H1 (cell line): Measurements from ENCODE around the gene PURB. TPM values are rescaled to one million over a fixed set of nuclear protein-coding genes. Genes with fewer than 3 reads are reported as not detected.

Experiments
- CHD7 ChIP-seq: fragments of 300-600 bp; sonication (generic); IDR thresholded peaks from 2 replicates; pipeline ENCODE4 v1.7.1; 2012; ENCODE audit warnings: low read length, moderate library complexity, mild to moderate bottlenecking, inconsistent platforms; ENCODE audit not compliant: insufficient replicate concordance
- KDM1A ChIP-seq: fragments of 200-600, 300-600 bp; sonication (generic); IDR thresholded peaks from 2 replicates; pipeline ENCODE4 v1.7.1; 2016; ENCODE audit warnings: mild to moderate bottlenecking, low read length, borderline replicate concordance
- NRF1 ChIP-seq: IDR thresholded peaks from 2 replicates; pipeline ENCODE4 v1.6.1; 2011; ENCODE audit warnings: mild to moderate bottlenecking, low read depth, low read length, improper control_type of control experiment
- SP2 ChIP-seq: IDR thresholded peaks from 2 replicates; pipeline ENCODE4 v1.6.1; 2012; ENCODE audit warnings: mild to moderate bottlenecking, low read length, inconsistent platforms
- SRF ChIP-seq: IDR thresholded peaks from 2 replicates; pipeline ENCODE4 v1.6.1; 2011; ENCODE audit warnings: mild to moderate bottlenecking, low read depth, low read length, moderate library complexity
- polyA plus RNA-seq, 7 experiments: library from polyadenylated mRNA; depleted of rRNA in 3 of 7; stranded (reverse) in 5 of 7; unstranded in 2 of 7; fragments of >200 nt in 5 of 7; fragments of 200-250 nt in 2 of 7; gene quantifications; 1 replicate in 5 of 7; 2 replicates in 1 of 7; 4 replicates in 1 of 7; pipeline versions ENCODE4 v1.2.1 to v1.2.3, GENCODE V29; 2011 to 2013; ENCODE audit warnings: missing spikeins in 2 of 7, mixed read lengths in 2 of 7
- total RNA-seq: library from RNA; stranded (reverse); fragmentation: NEBNext Ultra II Directional; extraction: Animal tissue kit (Norgen Biotek cat#: 25700); gene quantifications from 2 replicates; pipeline ENCODE4 v1.2.1, GENCODE V29; 2021
- TF ChIP-seq, protein P1 (sequence below), 3 experiments: IDR thresholded peaks; 1 replicate in 2 of 3; 2 replicates in 1 of 3; pipeline versions ENCODE4 v1.5.1 to v1.6.1; 2011; ENCODE audit warnings: low read length in 3 of 3, mild to moderate bottlenecking in 3 of 3, inconsistent platforms in 2 of 3, low read depth in 1 of 3, moderate library complexity in 1 of 3; ENCODE audit not compliant: insufficient read depth in 1 of 3; ENCODE audit errors: control extremely low read depth in 1 of 3

PURB gene
- total and polyA plus RNA-seq, 2 of the 8 experiments (the other 6 are each of a cell fraction or from before 2014, with no cell fraction given) = 3.3 to 22.7 TPM

DNA sequence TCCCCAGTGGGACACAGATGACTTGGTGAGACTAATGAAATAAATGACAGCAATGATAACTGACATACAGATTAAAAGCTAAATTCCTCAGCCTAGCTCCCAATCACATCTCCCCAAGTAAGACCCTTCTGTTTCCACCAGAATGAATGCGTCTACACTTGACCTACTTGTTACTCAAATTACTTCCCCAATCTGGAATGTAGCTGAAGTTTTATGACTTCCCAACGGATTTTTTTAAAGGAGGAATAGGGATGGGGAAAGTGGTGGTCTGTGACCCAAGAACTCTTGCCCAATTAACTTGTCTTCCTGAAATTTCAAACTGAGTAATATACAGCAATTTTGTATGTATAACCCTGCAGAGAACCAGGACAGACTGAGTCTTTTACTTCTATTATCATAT, 46.6 kb downstream of the PURB start (continued):
- TF ChIP-seq CHD7 (no peak), SRF (no peak), KDM1A (no peak), NRF1 (no peak), SP2 (no peak)
- TF ChIP-seq, protein P1, sequence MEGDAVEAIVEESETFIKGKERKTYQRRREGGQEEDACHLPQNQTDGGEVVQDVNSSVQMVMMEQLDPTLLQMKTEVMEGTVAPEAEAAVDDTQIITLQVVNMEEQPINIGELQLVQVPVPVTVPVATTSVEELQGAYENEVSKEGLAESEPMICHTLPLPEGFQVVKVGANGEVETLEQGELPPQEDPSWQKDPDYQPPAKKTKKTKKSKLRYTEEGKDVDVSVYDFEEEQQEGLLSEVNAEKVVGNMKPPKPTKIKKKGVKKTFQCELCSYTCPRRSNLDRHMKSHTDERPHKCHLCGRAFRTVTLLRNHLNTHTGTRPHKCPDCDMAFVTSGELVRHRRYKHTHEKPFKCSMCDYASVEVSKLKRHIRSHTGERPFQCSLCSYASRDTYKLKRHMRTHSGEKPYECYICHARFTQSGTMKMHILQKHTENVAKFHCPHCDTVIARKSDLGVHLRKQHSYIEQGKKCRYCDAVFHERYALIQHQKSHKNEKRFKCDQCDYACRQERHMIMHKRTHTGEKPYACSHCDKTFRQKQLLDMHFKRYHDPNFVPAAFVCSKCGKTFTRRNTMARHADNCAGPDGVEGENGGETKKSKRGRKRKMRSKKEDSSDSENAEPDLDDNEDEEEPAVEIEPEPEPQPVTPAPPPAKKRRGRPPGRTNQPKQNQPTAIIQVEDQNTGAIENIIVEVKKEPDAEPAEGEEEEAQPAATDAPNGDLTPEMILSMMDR (IDR thresholded peaks at IDR 0.05; ENCODE audit: control extremely low read depth in 1 of 3, insufficient read depth in 1 of 3, low read depth in 1 of 3, low read length in 3 of 3) = no peak
- TF ChIP-seq, all 59 proteins: peak for 0
